PC-9 (cell line): ENCODE results near the gene DHRS13. TPM values are rescaled to one million over a fixed set of nuclear protein-coding genes. Genes with fewer than 3 reads are reported as not detected.
"Not testable (repeated sequence)": the region's sequence is repeated elsewhere in the genome, so short reads cannot be mapped to it uniquely, and the experiment has no call there.

Experiments used
- BruUV-seq: library from RNA; stranded (reverse); fragments of 400-500 nt; replicated peaks from 2 replicates; lab custom pipeline; 2021; lab: Mats Ljungman, UMichigan
- CTCF ChIA-PET: fragments of 300-600 bp; sonication (Branson Sonifier 250); formaldehyde crosslinking; loops from one replicate; lab custom pipeline; 2022; ENCODE audit warnings: antibody characterized with exemption; lab: Charles Lee
- POLR2A ChIA-PET: fragments of 300-600 bp; sonication (Branson Sonifier 250); formaldehyde crosslinking; loops from one replicate; lab custom pipeline; 2022; ENCODE audit warnings: antibody characterized with exemption; ENCODE audit not compliant: unreplicated experiment; lab: Charles Lee
- DNase-seq, 2 experiments: peaks; one replicate each; pipeline versions ENCODE4 v3.0.0 to v3.0.0-alpha.2; 2015 to 2022; ENCODE audit warnings: mixed read lengths in 1 of 2
- H2AFZ ChIP-seq: fragments of 200-600 bp; sonication (generic); 2 replicates; pipeline ENCODE4 v1.8.1; 2017; ENCODE audit warnings: antibody characterized with exemption
- H3F3A ChIP-seq: fragments of 200-600 bp; sonication (generic); 2 replicates; pipeline ENCODE4 v1.8.1; 2017; ENCODE audit warnings: antibody characterized with exemption, mild to moderate bottlenecking, low read depth; ENCODE audit not compliant: insufficient read depth
- H3K27ac ChIP-seq: fragments of 200-600 bp; sonication (generic); 2 replicates; pipeline ENCODE4 v1.6.1; 2016; ENCODE audit warnings: mixed run types
- H3K27me3 ChIP-seq: fragments of 200-600 bp; sonication (generic); 2 replicates; pipeline ENCODE4 v1.6.1; 2016; ENCODE audit warnings: low read depth, mixed run types; ENCODE audit not compliant: insufficient read depth
- H3K36me3 ChIP-seq: fragments of 200-600 bp; sonication (generic); 2 replicates; pipeline ENCODE4 v1.6.1; 2016; ENCODE audit warnings: low read depth, mixed run types
- H3K4me1 ChIP-seq: fragments of 200-600 bp; sonication (generic); replicated peaks from 2 replicates; pipeline ENCODE4 v1.6.1; 2016; ENCODE audit warnings: mixed run types; ENCODE audit not compliant: insufficient read depth
- H3K4me2 ChIP-seq: fragments of 200-600 bp; sonication (generic); 2 replicates; pipeline ENCODE4 v1.6.1; 2017; ENCODE audit warnings: mixed run types
- H3K4me3 ChIP-seq: fragments of 200-600 bp; sonication (generic); 2 replicates; pipeline ENCODE4 v1.6.1; 2016; ENCODE audit warnings: mixed run types
- H3K79me2 ChIP-seq: fragments of 200-600 bp; sonication (generic); 2 replicates; pipeline ENCODE4 v1.6.1; 2017; ENCODE audit warnings: low read depth, mixed run types
- H3K9me2 ChIP-seq: fragments of 200-600 bp; sonication (generic); 2 replicates; pipeline ENCODE4 v1.8.1; 2017; ENCODE audit warnings: mild to moderate bottlenecking; ENCODE audit not compliant: insufficient read depth
- H3K9me3 ChIP-seq: fragments of 200-600 bp; sonication (generic); 2 replicates; pipeline ENCODE4 v1.8.1; 2016; ENCODE audit warnings: low read depth; ENCODE audit not compliant: insufficient read depth
- H4K20me1 ChIP-seq: fragments of 200-600 bp; sonication (generic); 2 replicates; pipeline ENCODE4 v1.8.1; 2017; ENCODE audit not compliant: insufficient read depth
- CTCF ChIP-seq: fragments of 200-600 bp; sonication (generic); conservative IDR thresholded peaks from 2 replicates; pipeline ENCODE4 v1.6.1; 2017; ENCODE audit warnings: mixed run types, antibody characterized with exemption, mild to moderate bottlenecking, moderate library complexity
- EZH2 ChIP-seq: fragments of 200-600 bp; sonication (generic); IDR thresholded peaks from 2 replicates; pipeline ENCODE4 v1.8.0; 2017; ENCODE audit warnings: antibody characterized with exemption, low read depth
- intact Hi-C: fragments of 100-400 bp; cut with micrococcal nuclease; formaldehyde crosslinking; loops from one replicate; pipeline ENCODE4 v1.10.0; 2022; ENCODE audit not compliant: unreplicated experiment
- total RNA-seq: library from RNA; stranded (reverse); gene quantifications from 2 replicates; pipeline ENCODE4 v1.2.3, GENCODE V29; 2021

The DHRS13 gene
- total RNA-seq, 1 experiment from 2014 or later: 15.8 TPM

- BruUV-seq: no TSS peak
- H3K36me3 ChIP-seq: peaks cover 19% of the 10 kb centered on the region; the same call in 1 of the 2 replicates
- POLR2A ChIA-PET: no interaction called here
Observed at GRCh38 chr17:28938552-28938951, 35.7 kb upstream of the DHRS13 start.

GRCh38 chr17:28937044-28937729 lies 34.3 kb upstream of the DHRS13 start:
- POLR2A ChIA-PET: interaction anchor here (0.5 kb wide), 1 partner anchor 338 kb away, joined by 3 read pairs; no protein-coding TSS in a partner anchor
- BruUV-seq: no TSS peak
- peaks cover 100% of the 10 kb centered on the region for H3K79me2 ChIP-seq
- no peaks in the 10 kb centered on the region for H3K9me2 ChIP-seq
- H3K27ac ChIP-seq: peak overlapping the region; percentile 58
- peaks cover 12% of the 10 kb centered on the region; the same call in 1 of the 2 replicates for H3K36me3 ChIP-seq
- H3K4me1 ChIP-seq: peaks cover 29% of the 10 kb centered on the region
- H4K20me1 ChIP-seq: peaks cover 53% of the 10 kb centered on the region
- H3K4me2 ChIP-seq: peak overlapping the region; percentile 48
- CTCF ChIA-PET: no interaction called here
- no peaks in the 10 kb centered on the region for H3K27me3 ChIP-seq
- H3K4me3 ChIP-seq: no peak overlapping the region
- H2AFZ ChIP-seq: no peak overlapping the region
- H3F3A ChIP-seq: peaks cover 50% of the 10 kb centered on the region
- intact Hi-C loops: no loop called here
- TF ChIP-seq CTCF: no peak
- no peak for TF ChIP-seq EZH2
- no peaks in the 10 kb centered on the region for H3K9me3 ChIP-seq
- DNase-seq: peak in 1 of 2 experiments; percentile 89

More at GRCh38 chr17:28938552-28938951, 35.7 kb upstream of the DHRS13 start:
- peaks cover 50% of the 10 kb centered on the region for H3F3A ChIP-seq
- TF ChIP-seq CTCF (no peak), EZH2 (no peak)
- intact Hi-C loops: no loop called here
- H3K79me2 ChIP-seq: peaks cover 98% of the 10 kb centered on the region
- no peaks in the 10 kb centered on the region for H3K27me3 ChIP-seq
- no peaks in the 10 kb centered on the region for H3K9me3 ChIP-seq
- no peak for DNase-seq
- H3K9me2 ChIP-seq: no peaks in the 10 kb centered on the region
- H4K20me1 ChIP-seq: peaks cover 52% of the 10 kb centered on the region
- H3K4me2 ChIP-seq: no peak overlapping the region
- H2AFZ ChIP-seq: no peak overlapping the region
- peaks cover 29% of the 10 kb centered on the region for H3K4me1 ChIP-seq
- H3K4me3 ChIP-seq: no peak overlapping the region
- CTCF ChIA-PET: no interaction called here
- H3K27ac ChIP-seq: peak overlapping the region; percentile 15; the same call in 1 of the 2 replicates

- CTCF ChIA-PET: no interaction called here
- Histone ChIP-seq H2AFZ (no peak overlapping the region), H3K27ac (no peak overlapping the region), H3K9me2 (no peaks in the 10 kb centered on the region), H3K79me2 (peaks cover 100% of the 10 kb centered on the region), H3K27me3 (no peaks in the 10 kb centered on the region), H4K20me1 (peaks cover 45% of the 10 kb centered on the region), H3K36me3 (peaks cover 12% of the 10 kb centered on the region; the same call in 1 of the 2 replicates), H3K9me3 (no peaks in the 10 kb centered on the region), H3F3A (peaks cover 43% of the 10 kb centered on the region), H3K4me3 (no peak overlapping the region), H3K4me1 (peaks cover 29% of the 10 kb centered on the region), H3K4me2 (no peak overlapping the region)
- intact Hi-C loops: no loop called here
- TF ChIP-seq CTCF (no peak), EZH2 (no peak)
- POLR2A ChIA-PET: no interaction called here
- BruUV-seq: no TSS peak
- no peak for DNase-seq
Observed at GRCh38 chr17:28935744-28936460, 33.0 kb upstream of the DHRS13 start.

- H3K4me2 ChIP-seq, POLR2A ChIA-PET, H3K27ac ChIP-seq, H3K9me2 ChIP-seq, H3K4me3 ChIP-seq, CTCF ChIA-PET, DNase-seq, H3K9me3 ChIP-seq, intact Hi-C loops, H2AFZ ChIP-seq, BruUV-seq, H3K36me3 ChIP-seq, H3K27me3 ChIP-seq: not testable (repeated sequence)
- peaks cover 100% of the 10 kb centered on the region for H3K79me2 ChIP-seq
- peaks cover 29% of the 10 kb centered on the region for H3K4me1 ChIP-seq
- peaks cover 33% of the 10 kb centered on the region for H3F3A ChIP-seq
- peaks cover 43% of the 10 kb centered on the region for H4K20me1 ChIP-seq
Observed at GRCh38 chr17:28934508-28934907, 31.6 kb upstream of the DHRS13 start.
